GM23338 (cell line): ENCODE results near the gene RCE1. TPM values are rescaled to one million over a fixed set of nuclear protein-coding genes. Genes with fewer than 3 reads are reported as not detected.

Experiments used
- ATAC-seq: fragments of 200-7000 bp; cut with Tn5 transposase; 3 replicates; pipeline ENCODE4 v1.9.1; 2020
- DNase-seq: peaks from one replicate; pipeline ENCODE4 v3.0.0-alpha.2; 2015; ENCODE audit warnings: low spot score
- H2AFZ ChIP-seq: fragments of 200-600 bp; sonication (generic); 2 replicates; pipeline ENCODE4 v1.8.0; 2016; ENCODE audit warnings: antibody characterized with exemption, mild to moderate bottlenecking, moderate library complexity
- H3F3A ChIP-seq: fragments of 200-600 bp; sonication (generic); replicated peaks from 2 replicates; pipeline ENCODE4 v1.8.0; 2017; ENCODE audit warnings: antibody characterized with exemption, mixed run types, low read depth
- H3K27ac ChIP-seq: fragments of 200-600 bp; sonication (generic); 2 replicates; pipeline ENCODE4 v1.6.1; 2016; ENCODE audit warnings: low read depth
- H3K27me3 ChIP-seq: fragments of 200-600 bp; sonication (generic); 2 replicates; pipeline ENCODE4 v1.8.0; 2016; ENCODE audit warnings: mild to moderate bottlenecking, mixed run types, moderate library complexity; ENCODE audit not compliant: insufficient read depth
- H3K36me3 ChIP-seq: fragments of 200-600 bp; sonication (generic); 2 replicates; pipeline ENCODE4 v1.8.0; 2016; ENCODE audit warnings: mild to moderate bottlenecking; ENCODE audit not compliant: insufficient read depth
- H3K4me1 ChIP-seq: fragments of 200-600 bp; sonication (generic); 2 replicates; pipeline ENCODE4 v1.8.0; 2016; ENCODE audit warnings: mild to moderate bottlenecking, moderate library complexity; ENCODE audit not compliant: insufficient read depth
- H3K4me2 ChIP-seq: fragments of 200-600 bp; sonication (generic); 2 replicates; pipeline ENCODE4 v1.7.1; 2017; ENCODE audit warnings: mixed run types
- H3K4me3 ChIP-seq: fragments of 200-600 bp; sonication (generic); 2 replicates; pipeline ENCODE4 v1.6.1; 2016; ENCODE audit warnings: mixed run types
- H3K79me2 ChIP-seq: fragments of 200-600 bp; sonication (generic); replicated peaks from 2 replicates; pipeline ENCODE4 v1.8.0; 2017; ENCODE audit warnings: mild to moderate bottlenecking; ENCODE audit not compliant: insufficient read depth
- H3K9me2 ChIP-seq: fragments of 200-600 bp; sonication (generic); 2 replicates; pipeline ENCODE4 v1.8.0; 2017; ENCODE audit not compliant: insufficient read depth
- H4K20me1 ChIP-seq: fragments of 200-600 bp; sonication (generic); replicated peaks from 2 replicates; pipeline ENCODE4 v1.8.0; 2017; ENCODE audit warnings: mild to moderate bottlenecking; ENCODE audit not compliant: insufficient read depth
- H3K27ac Mint-ChIP-seq: 2 replicates; pipeline ENCODE4 v1.8.0; 2020; ENCODE audit warnings: inconsistent platforms, mild to moderate bottlenecking, moderate library complexity, mixed read lengths
- H3K27me3 Mint-ChIP-seq: 3 replicates; pipeline ENCODE4 v1.8.0; 2022; ENCODE audit warnings: low read depth, mild to moderate bottlenecking, moderate library complexity, mixed read lengths, inconsistent platforms; ENCODE audit not compliant: insufficient read depth, poor library complexity
- H3K36me3 Mint-ChIP-seq: 3 replicates; pipeline ENCODE4 v1.8.0; 2021; ENCODE audit warnings: low read depth, mild to moderate bottlenecking, inconsistent platforms, moderate library complexity, mixed read lengths
- H3K4me1 Mint-ChIP-seq: 3 replicates; pipeline ENCODE4 v1.8.0; 2020; ENCODE audit warnings: mild to moderate bottlenecking, inconsistent platforms, mixed read lengths
- H3K4me3 Mint-ChIP-seq: 3 replicates; pipeline ENCODE4 v1.8.0; 2021; ENCODE audit warnings: moderate library complexity, mild to moderate bottlenecking, inconsistent platforms, mixed read lengths
- H3K9me3 Mint-ChIP-seq: 3 replicates; pipeline ENCODE4 v1.8.0; 2020; ENCODE audit warnings: moderate library complexity, mild to moderate bottlenecking, inconsistent platforms, mixed read lengths
- EZH2 ChIP-seq: fragments of 200-600 bp; sonication (generic); IDR thresholded peaks from one replicate; pipeline ENCODE4 v1.8.0; 2017; ENCODE audit warnings: antibody characterized with exemption, mild to moderate bottlenecking, low read depth; ENCODE audit not compliant: unreplicated experiment
- EZH2phosphoT487 ChIP-seq: fragments of 200-600 bp; sonication (generic); IDR thresholded peaks from one replicate; pipeline ENCODE4 v1.8.1; 2018; ENCODE audit warnings: antibody characterized with exemption; ENCODE audit not compliant: unreplicated experiment
- REST ChIP-seq: IDR thresholded peaks from one replicate; pipeline ENCODE4 v1.6.1; 2018; ENCODE audit warnings: antibody characterized with exemption; ENCODE audit not compliant: unreplicated experiment
- STAT1 ChIP-seq: IDR thresholded peaks from one replicate; pipeline ENCODE4 v1.6.1; 2016; ENCODE audit warnings: antibody characterized with exemption; ENCODE audit not compliant: unreplicated experiment
- ZNF462 ChIP-seq: fragments of 250-450 bp; sonication (Bioruptor Pico); IDR thresholded peaks from 2 replicates; pipeline ENCODE4 v1.5.0; 2020; ENCODE audit warnings: mild to moderate bottlenecking, moderate library complexity
- polyA plus RNA-seq: library from polyadenylated mRNA; unstranded; fragments of >200 nt; fragmentation: Nextera tagmentation; extraction: Ambion mirVana; gene quantifications from 2 replicates; pipeline ENCODE4 v1.2.1, GENCODE V29; 2016
- total RNA-seq: library from RNA; depleted of rRNA; stranded (reverse); fragments of >200 nt; shearing (Covaris generic); gene quantifications from 2 replicates; pipeline ENCODE4 v1.2.3, GENCODE V29; 2014

The RCE1 gene
- total and polyA plus RNA-seq, 2 experiments from 2014 or later: 27.8 to 55.1 TPM

GRCh38 chr11:66834943-66835342, 8.3 kb upstream of the RCE1 start (continued):
- TF ChIP-seq ZNF462: no peak
- no peak for TF ChIP-seq STAT1
- no peak for TF ChIP-seq EZH2phosphoT487

- no peak for ATAC-seq
- peaks cover 2% of the 10 kb centered on the region; the same call in 2 of the 3 replicates for H3K4me1 Mint-ChIP-seq
- no peak for TF ChIP-seq REST
- TF ChIP-seq ZNF462: no peak
- TF ChIP-seq EZH2: no peak
These were observed 7.4 kb upstream of the RCE1 start for GRCh38 chr11:66835768-66836405.

More at GRCh38 chr11:66835768-66836405, 7.4 kb upstream of the RCE1 start:
- no peak overlapping the region for H2AFZ ChIP-seq
- no peak for DNase-seq
- Mint-ChIP-seq H3K27me3 (peaks cover 5% of the 10 kb centered on the region), H3K27ac (peak overlapping the region; percentile 66), H3K36me3 (no peaks in the 10 kb centered on the region), H3K9me3 (no peaks in the 10 kb centered on the region), H3K4me3 (no peak overlapping the region)
- H3K27ac ChIP-seq: no peak overlapping the region
- no peaks in the 10 kb centered on the region for H3K9me2 ChIP-seq
- H3K4me1 ChIP-seq: no peaks in the 10 kb centered on the region
- H3K79me2 ChIP-seq: no peaks in the 10 kb centered on the region
- H4K20me1 ChIP-seq: 0 out of 2 replicates have a peak, but pooled peaks cover 3% of the 10 kb centered on the region
- no peaks in the 10 kb centered on the region for H3K27me3 ChIP-seq
- no peaks in the 10 kb centered on the region for H3K36me3 ChIP-seq
- no peak overlapping the region for H3K4me3 ChIP-seq
- 0 out of 2 replicates have a peak, but pooled peaks cover 5% of the 10 kb centered on the region for H3F3A ChIP-seq
- H3K4me2 ChIP-seq: no peak overlapping the region
